ENCODE results near the gene COA6. TPM values are rescaled to one million over a fixed set of nuclear protein-coding genes. Genes with fewer than 3 reads are reported as not detected.
"Not testable (repeated sequence)": the region's sequence is repeated elsewhere in the genome, so short reads cannot be mapped to it uniquely, and the experiment has no call there.

COA6 gene
- total RNA-seq, 1 donor from 2014 or later, result 20.3 TPM

GRCh38 chr1:234371414-234371813, 1.8 kb upstream of the COA6 start:
- no peak for DNase-seq

- no peak for DNase-seq
Measured at GRCh38 chr1:234372011-234372757, 1.1 kb upstream of the COA6 start.

DNA sequence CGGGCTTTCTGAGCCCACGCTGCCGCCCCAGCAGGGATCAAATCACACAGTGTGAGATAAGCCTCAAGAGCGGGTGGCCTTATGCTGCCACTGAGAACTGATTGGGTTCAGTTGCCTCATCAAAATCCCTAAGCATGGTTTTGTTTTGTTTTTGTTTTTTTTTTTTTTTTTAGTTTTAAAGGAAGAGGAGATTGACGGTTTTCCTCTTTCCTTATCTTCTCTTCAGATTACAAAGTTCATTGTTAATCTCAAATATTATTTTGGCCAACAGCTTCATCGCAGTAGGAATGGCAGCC, 651 bp downstream of the COA6 start:
- DNase-seq, result no peak

- no peak for DNase-seq
Measured at GRCh38 chr1:234375672-234376071, 2.4 kb downstream of the COA6 start.

DNA sequence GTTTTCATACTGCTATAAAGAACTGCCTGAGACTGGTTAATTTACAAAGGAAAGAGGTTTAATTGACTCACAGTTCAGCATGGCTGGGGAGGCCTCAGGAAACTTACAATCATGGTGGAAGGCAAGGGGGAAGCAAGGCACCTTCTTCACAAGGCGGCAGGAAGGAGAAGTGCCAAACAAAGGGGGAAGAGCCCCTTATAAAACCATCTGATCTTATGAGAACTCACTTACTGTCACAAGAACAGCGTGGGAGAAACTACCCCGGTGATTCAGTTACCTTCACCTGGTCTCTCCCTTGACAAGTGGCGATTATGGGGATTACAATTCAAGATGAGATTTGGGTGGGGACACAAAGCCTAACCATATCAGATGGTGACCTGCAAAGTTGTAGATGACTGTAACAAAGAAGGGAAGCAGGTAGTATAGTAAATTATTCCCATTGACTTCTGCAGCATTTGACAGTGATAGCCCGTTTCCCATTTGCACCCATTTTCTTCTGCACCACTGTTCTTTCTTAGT, 6.4 kb downstream of the COA6 start:
- not testable (repeated sequence) for DNase-seq

- no peak for DNase-seq
Measured at GRCh38 chr1:234381699-234382555, 8.7 kb downstream of the COA6 start.

GRCh38 chr1:234386122-234386521, 12.9 kb downstream of the COA6 start:
- no peak for DNase-seq

- no peak for DNase-seq
Measured at GRCh38 chr1:234388094-234388493, 14.8 kb downstream of the COA6 start.

DNA sequence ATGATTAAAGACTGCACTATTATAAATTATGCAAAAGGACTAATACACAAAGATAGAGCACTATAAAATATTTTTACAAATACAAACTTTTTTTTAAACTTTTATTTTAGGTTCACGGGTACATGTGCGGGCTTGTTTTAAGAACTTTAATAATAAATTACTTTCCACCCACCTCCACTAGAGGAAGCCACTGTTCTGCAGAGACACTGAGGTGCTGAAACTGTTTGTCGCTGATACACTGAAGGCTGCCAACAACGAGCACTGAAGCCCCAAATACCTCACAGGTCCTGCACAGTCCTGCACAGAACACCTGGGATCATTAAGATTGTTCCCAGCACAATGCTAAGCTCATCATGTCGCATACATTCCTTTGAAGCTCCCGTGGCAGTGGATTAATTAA, 19.9 kb downstream of the COA6 start:
- peak; percentile 4 for DNase-seq

DNA sequence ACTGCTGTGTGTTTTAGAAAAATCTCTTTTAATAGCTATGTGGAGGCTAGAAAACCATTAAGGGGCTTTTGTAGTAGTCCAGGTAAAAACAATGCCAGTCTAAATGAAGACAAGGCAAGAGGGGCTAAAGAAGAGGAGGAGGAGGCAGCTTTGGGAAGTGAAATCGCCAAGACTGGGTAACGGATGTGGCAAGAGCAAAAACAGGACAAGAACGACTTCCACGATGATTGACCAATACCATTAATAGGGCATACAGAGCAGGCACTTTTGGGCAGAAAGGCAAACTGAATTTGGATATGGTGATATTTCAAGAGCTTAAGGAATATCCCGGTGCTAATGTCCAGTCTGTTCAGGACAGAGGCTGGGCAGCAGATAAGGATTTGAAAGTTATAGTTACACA, 22.0 kb downstream of the COA6 start:
- no peak for DNase-seq

- DNase-seq, result no peak
Measured at GRCh38 chr1:234396092-234396491, 22.8 kb downstream of the COA6 start.

GRCh38 chr1:234396871-234397270, 23.6 kb downstream of the COA6 start:
- DNase-seq, result no peak

DNA sequence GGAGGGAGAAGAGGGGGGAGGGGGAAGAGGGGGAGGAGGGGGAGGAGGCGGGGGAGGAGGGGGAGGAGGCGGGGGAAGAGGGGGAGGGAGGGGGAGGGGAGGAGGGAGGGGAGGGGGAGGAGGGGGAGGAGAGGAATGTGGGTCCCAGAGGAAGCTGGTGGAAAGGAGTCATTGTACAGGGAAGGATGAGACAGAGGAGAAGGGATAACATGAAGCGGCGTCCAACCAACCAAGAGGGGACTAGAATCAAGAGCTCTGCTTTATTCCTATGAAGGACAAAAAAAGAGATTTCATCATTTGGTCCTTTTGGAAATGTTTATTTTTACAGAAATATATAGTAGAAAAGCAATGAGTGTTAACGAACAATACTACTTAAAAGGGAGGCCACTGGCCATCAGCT, 24.5 kb downstream of the COA6 start:
- DNase-seq, result no peak

DNA sequence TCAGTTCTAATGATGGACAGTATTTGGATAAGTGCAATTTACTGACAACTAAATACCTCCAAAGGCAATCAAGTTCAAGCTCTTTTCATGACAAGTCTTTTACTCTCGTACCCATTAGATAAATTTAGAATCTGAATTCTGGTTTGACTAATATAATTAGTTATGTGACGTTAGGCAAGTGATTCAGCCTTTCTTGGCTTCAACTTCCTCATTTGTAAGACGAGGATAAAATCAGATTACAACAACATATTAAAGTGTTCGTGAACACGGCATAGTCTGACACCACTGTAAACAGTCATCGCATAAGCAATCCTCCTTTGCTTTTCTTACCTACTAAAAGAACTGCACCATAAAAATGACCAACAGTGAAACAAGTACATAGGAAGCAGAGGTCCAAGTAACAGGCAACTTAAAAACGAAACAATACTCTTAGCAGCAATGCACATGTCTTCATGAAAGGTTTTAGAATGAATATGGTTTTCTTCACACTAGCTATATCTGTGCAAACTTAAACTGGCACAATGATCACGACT, 25.7 kb downstream of the COA6 start:
- no peak for DNase-seq

- DNase-seq, result not testable (repeated sequence)
Measured at GRCh38 chr1:234399515-234399914, 26.3 kb downstream of the COA6 start.

DNA sequence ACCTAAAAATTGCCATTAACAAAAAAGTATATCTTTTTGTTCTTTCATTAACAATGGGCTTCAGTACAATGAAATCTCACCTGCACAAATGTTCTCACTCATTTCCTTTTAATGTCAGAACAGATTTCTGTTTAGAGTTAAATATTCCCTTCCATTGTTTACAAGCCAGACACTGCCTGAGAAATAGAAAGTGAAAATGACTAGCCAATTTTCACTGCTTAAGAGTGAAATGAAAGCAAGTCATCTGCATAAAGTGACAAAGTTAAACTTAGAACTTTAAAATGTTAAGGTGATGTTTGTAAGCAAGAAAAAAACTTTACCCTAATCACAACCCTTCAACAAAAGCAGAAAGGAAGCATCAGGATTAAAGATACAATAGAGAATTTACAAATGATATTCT, 27.5 kb downstream of the COA6 start:
- peak; percentile 61 for DNase-seq

DNA sequence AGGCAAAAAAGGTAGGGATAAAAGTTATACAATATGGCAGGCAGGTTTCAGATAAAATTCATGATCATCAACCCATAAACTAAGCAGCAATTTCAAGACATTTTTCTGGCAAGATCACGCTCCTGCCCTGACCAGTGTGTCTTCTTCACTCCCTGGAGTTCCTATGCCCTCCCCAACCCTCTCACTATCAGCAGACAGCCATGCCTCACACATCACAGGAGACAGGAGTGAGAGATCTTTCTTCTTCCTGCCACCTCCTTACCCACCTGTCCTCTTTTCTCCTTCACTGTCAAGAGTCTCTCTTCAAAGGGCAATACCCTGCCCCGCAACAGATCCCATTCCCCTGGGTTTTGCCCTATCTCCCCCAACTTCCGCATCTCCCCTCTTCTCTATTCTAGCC, 28.4 kb downstream of the COA6 start:
- DNase-seq, result no peak

DNA sequence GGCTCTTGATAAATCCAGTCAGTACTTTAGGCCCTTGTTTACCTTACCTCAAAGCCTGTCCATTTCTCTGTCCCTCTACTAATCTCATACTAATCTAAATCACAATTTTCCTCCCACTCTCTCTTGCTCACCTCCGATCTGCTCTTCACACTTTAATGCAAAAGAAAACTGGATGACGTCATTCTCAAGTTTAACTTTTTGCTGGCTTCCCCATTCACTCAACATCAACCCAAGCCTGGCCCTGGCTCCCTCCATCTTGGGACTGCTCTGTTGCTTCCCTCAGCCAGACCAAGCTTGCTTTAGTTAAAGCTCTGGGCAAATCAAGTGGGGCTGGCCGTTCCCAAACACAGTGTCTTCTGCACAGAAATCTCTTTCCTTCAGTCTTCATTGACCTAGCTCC, 29.7 kb downstream of the COA6 start:
- DNase-seq, result no peak

GRCh38 chr1:234405676-234406075, 32.4 kb downstream of the COA6 start:
- no peak for DNase-seq

- no peak for DNase-seq
Measured at GRCh38 chr1:234406871-234407270, 33.6 kb downstream of the COA6 start.

DNA sequence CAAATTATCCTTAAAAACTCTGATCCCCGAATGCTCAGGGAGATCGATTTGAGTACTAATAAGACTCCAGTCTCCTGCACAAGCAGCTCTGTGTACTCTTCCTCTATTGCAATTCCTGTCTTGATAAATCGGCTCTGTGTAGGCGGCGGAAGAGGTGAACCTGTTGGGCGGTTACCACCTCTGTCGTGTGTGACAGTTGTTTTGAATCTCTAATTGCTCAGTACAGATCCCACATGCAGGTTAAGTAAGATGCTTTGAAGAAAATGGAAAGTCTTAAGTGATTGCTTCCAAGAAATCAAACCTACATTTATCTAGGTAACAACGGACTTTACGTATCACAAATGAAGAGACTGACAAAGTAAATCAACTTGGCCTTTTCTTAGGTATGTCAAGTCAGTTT, 35.5 kb downstream of the COA6 start:
- DNase-seq, result no peak

DNA sequence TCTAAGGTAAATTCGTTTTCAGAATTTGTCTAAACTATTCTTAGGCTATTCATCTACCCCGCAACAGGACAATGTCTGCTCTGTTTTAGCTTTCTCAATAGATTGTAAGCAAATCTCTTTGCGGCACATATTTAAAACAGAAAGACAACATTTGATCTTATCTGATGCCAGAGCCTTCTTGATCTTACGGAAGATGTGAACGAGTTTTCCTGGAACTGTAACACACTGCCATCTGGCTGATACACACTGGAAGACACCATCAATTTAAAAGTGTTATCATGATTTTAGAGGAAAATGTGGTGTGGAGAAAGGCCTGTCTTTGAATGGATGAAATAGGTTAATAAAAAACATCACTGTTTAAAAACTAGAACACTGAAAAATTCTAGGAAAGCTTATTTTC, 36.1 kb downstream of the COA6 start:
- DNase-seq, result no peak

- DNase-seq, result no peak
Measured at GRCh38 chr1:234412830-234413229, 39.6 kb downstream of the COA6 start.

DNA sequence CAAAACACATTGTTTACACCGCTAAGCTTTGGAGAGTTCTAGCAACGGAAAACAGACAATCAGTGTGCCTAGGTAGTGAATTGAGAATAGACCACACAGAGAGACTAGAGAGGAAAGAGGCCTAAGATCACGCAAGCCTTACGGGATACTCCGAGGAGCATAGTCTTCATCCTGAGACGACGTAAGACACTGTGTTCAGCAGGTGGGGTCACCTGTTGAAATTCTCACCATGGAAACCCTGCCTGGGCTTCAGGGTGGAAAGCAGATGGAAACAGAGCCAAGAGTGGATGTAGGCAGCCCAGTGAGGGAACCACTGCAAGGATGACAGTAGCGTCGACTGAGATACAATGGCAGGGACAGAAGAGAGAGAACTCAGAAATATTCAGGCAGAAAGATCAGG, 40.2 kb downstream of the COA6 start:
- DNase-seq, result no peak
